ENCODE results near the gene RTN1.
"Not testable (repeated sequence)": the region's sequence is repeated elsewhere in the genome, so short reads cannot be mapped to it uniquely, and the experiment has no call there.

RTN1 gene

DNA sequence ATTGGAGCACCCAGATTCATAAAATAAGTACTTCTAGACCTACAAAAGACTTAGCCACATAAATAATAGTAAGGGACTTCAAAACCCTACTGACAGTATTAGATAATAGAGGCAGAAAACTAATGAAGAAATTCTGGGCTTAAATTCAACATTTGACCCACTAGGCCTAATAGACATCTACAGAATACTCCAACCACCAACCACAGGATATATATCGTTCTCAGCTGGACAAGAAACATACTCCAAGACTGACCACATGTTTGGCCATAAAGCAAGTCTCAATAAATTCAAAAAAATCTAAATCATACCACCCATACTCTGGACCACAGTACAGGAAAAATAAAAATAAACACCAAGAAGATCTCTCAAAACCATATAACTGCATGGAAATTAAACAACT lies 180.2 kb downstream of the RTN1 start:
- Mint-ChIP-seq H3K9me3 (no peaks in the 10 kb centered on the region), H3K36me3 (ENCODE audit: low read depth) (no peaks in the 10 kb centered on the region), H3K4me3 (no peak overlapping the region), H3K27ac (no peak overlapping the region), H3K27me3 (no peaks in the 10 kb centered on the region), H3K4me1 (ENCODE audit: low read depth) (peaks cover 9% of the 10 kb centered on the region)
- intact Hi-C loops (cut with micrococcal nuclease), result loop anchor here (5.0 kb wide), 1 partner anchor 58 kb away; no protein-coding TSS in a partner anchor

DNA sequence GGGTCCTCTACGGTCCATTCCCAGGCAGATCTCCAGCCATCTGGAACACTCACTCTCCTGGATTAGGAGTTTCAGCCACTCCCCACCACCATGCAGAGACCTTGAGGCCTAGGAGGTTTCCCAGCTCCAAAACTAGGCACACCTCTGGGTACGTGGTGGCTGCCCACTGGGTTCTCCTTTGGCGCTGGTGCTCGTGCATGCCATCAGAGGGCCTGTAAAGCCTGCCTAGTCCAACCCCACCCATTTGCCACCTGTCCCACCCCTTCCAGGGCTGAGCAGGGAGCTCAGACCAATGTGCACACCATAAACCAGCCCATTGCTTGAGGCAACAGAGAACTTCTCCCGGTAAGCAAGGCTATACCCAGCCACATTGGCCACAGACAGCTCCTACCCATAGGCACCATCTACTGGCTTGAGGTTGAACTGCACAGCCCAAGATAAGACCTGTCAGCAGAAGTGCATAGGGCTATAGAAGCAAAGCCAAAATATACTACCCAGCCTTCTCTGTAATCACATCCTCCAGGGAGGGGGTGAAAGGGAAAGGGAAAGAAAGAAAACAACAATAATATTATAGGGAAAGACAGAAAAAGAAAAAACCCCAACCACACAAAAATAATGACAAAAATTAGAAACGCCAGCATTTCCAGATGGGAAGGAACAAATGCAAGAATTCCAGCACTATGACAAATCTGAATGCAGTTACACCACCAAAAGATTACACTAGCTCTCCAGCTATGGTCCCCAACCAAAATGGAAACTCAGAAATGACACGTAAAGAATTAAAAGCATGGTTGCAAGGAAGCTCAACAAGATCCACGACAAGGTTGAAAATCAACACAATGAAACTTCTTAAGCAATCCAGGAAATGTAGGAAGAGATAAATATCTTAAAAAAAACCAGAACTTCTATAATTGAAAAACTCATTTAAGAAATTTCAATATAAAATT lies 182.1 kb downstream of the RTN1 start:
- H3K4me1 Mint-ChIP-seq (ENCODE audit: low read depth), result peaks cover 9% of the 10 kb centered on the region

DNA sequence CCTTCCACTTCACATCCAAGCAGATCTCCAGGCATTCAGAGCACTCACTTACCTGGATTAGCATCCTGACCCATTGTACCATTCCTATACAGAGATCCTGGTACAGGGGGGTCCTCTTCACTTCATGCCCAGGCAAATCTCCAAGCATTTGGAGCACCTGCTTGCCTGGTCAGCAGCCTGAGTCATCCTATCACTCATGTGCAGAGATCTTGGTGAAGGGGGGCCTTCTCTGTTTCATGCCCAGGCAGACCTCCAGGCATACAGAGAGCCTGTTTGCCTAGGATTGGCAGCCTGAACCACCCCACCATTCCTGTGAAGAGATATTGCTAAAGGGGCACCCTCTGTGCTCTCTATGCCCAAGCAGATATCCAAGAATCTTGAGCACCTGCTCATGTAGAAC lies 182.9 kb downstream of the RTN1 start:
- no peaks in the 10 kb centered on the region for H3K27me3 Mint-ChIP-seq
- intact Hi-C loops (cut with micrococcal nuclease), result loop anchor here (10.0 kb wide), 1 partner anchor 183 kb away; no protein-coding TSS in a partner anchor

More for the DNA sequence above, 182.1 kb downstream of the RTN1 start:
- intact Hi-C loops (cut with micrococcal nuclease), result loop anchor here (10.0 kb wide), 1 partner anchor 184 kb away; no protein-coding TSS in a partner anchor
- H3K27ac Mint-ChIP-seq, result no peak overlapping the region
- H3K9me3 Mint-ChIP-seq, result no peaks in the 10 kb centered on the region
- no peaks in the 10 kb centered on the region for H3K36me3 Mint-ChIP-seq (ENCODE audit: low read depth)
- H3K27me3 Mint-ChIP-seq, result no peaks in the 10 kb centered on the region
- H3K4me3 Mint-ChIP-seq, result no peak overlapping the region

DNA sequence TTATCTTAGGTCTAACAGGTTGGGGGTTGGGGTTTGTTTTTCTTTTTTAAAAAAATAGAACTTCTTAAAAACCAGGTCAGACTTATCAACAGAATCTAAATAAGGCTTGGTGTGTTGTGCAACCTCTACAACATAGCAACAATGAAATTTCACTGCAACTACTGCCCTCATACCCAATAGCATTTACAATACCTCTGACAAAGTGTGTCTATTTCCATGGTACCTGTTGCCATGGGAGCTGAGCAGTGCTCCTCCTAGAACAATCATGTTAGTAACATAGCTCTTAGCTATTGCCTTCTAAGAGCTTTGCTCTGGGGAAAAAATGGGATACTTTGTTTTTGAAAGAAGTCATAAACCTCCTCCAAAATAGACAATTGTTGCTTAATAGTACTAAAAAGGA lies 190.7 kb downstream of the RTN1 start:
- Mint-ChIP-seq H3K9me3 (no peaks in the 10 kb centered on the region), H3K4me1 (ENCODE audit: low read depth) (no peaks in the 10 kb centered on the region), H3K36me3 (ENCODE audit: low read depth) (no peaks in the 10 kb centered on the region), H3K27ac (no peak overlapping the region), H3K4me3 (no peak overlapping the region), H3K27me3 (no peaks in the 10 kb centered on the region)
- intact Hi-C loops (cut with micrococcal nuclease), result loop anchor here (10.0 kb wide), 1 partner anchor 175 kb away; no protein-coding TSS in a partner anchor

More for the DNA sequence above, 182.9 kb downstream of the RTN1 start:
- no peaks in the 10 kb centered on the region for H3K36me3 Mint-ChIP-seq (ENCODE audit: low read depth)
- H3K27ac Mint-ChIP-seq, result no peak overlapping the region
- no peaks in the 10 kb centered on the region for H3K9me3 Mint-ChIP-seq
- no peak overlapping the region for H3K4me3 Mint-ChIP-seq
- peaks cover 9% of the 10 kb centered on the region for H3K4me1 Mint-ChIP-seq (ENCODE audit: low read depth)

DNA sequence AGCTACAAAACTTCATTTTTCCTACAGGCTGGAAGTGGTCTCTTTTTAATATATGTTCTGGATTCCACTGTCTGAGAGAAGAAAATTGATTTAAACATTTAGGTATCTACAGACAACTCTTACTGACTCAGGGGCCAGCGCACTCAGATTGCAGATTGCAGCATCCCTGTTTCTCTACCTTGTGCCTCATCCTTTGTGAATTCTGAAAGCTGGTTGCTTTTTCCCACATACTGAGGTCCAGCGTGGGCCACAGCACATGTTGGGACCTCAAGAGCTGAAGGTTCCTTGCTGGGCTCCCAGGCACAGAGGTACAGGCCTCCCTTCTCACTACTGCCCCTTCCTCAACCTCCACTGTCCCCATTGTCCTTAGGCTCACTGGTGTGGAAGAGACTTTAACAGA lies 192.2 kb downstream of the RTN1 start:
- H3K36me3 Mint-ChIP-seq (ENCODE audit: low read depth), result no peaks in the 10 kb centered on the region
- no peaks in the 10 kb centered on the region for H3K27me3 Mint-ChIP-seq
- intact Hi-C loops (cut with micrococcal nuclease), result no loop called here
- no peak overlapping the region for H3K27ac Mint-ChIP-seq
- no peaks in the 10 kb centered on the region for H3K4me1 Mint-ChIP-seq (ENCODE audit: low read depth)
- H3K9me3 Mint-ChIP-seq, result peaks cover 9% of the 10 kb centered on the region
- no peak overlapping the region for H3K4me3 Mint-ChIP-seq

DNA sequence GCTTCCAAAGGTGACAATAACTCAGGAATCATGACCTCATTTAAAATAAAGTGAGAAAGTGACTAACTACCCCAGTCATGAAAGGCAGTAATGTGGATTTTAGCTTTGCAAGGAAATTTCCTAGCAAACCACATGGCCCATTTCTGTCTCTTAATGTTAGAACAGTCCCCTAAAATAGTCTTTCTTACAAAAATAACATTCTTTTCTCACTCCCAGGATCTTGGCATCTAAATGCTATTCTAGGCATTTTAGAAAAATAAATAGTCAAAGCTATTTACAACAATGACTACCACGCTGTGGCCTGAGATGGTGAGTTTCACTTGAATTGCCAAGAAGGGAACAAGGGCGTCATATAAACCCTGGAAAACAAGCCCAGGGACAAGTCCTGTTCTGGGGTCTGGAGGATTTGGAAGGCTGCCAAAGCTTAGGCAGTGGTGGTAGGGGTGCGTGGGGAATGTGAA lies 192.8 kb downstream of the RTN1 start:
- H3K9me3 Mint-ChIP-seq, result peaks cover 14% of the 10 kb centered on the region
- H3K36me3 Mint-ChIP-seq (ENCODE audit: low read depth), result no peaks in the 10 kb centered on the region
- no peak overlapping the region for H3K27ac Mint-ChIP-seq
- no peaks in the 10 kb centered on the region for H3K27me3 Mint-ChIP-seq
- intact Hi-C loops (cut with micrococcal nuclease), result no loop called here
- H3K4me1 Mint-ChIP-seq (ENCODE audit: low read depth), result no peaks in the 10 kb centered on the region
- H3K4me3 Mint-ChIP-seq, result no peak overlapping the region

DNA sequence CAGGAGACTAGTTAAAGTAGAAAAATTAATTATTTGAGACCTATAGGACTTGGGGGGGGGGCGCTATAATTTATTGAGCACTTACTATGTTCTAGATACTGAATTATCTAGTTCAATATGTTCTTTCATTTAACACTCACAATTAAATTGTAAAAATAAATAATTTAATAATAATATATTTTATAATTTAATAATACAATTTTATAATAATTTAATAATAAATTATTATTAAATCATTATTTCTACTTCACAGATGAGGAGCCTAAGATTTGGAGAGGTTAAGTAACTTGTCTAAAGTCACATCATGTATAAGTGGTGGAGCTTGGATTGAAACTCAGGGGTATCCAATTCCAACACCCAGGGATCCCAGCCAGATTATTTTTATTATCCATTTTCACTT lies 195.2 kb downstream of the RTN1 start:
- peaks cover 14% of the 10 kb centered on the region for H3K9me3 Mint-ChIP-seq
- no peak overlapping the region for H3K4me3 Mint-ChIP-seq
- intact Hi-C loops (cut with micrococcal nuclease), result no loop called here
- H3K36me3 Mint-ChIP-seq (ENCODE audit: low read depth), result no peaks in the 10 kb centered on the region
- no peak overlapping the region for H3K27ac Mint-ChIP-seq
- no peaks in the 10 kb centered on the region for H3K4me1 Mint-ChIP-seq (ENCODE audit: low read depth)
- H3K27me3 Mint-ChIP-seq, result no peaks in the 10 kb centered on the region

DNA sequence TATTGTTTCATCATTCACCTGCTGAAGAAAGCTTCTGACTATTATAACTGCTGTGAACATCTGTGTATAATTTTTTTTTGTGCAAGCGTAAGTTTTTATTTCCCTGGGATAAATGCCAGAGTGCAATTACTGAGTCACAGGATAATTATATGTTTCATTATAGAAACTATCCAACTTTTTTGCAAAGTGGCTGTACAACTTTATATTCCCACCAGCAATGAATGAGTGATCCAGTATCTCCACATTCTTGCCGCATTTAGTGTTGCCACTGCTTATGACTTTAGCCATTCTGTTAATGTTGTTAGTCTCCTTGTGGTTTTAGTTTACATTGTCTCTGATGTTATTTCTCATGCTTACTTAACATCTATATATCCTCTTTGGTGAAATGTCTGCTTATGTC lies 205.8 kb downstream of the RTN1 start:
- H3K27ac Mint-ChIP-seq, result no peak overlapping the region
- no peaks in the 10 kb centered on the region for H3K36me3 Mint-ChIP-seq (ENCODE audit: low read depth)
- intact Hi-C loops (cut with micrococcal nuclease), result no loop called here
- no peaks in the 10 kb centered on the region for H3K27me3 Mint-ChIP-seq
- H3K4me3 Mint-ChIP-seq, result no peak overlapping the region
- peaks cover 8% of the 10 kb centered on the region for H3K4me1 Mint-ChIP-seq (ENCODE audit: low read depth)
- H3K9me3 Mint-ChIP-seq, result peaks cover 35% of the 10 kb centered on the region

DNA sequence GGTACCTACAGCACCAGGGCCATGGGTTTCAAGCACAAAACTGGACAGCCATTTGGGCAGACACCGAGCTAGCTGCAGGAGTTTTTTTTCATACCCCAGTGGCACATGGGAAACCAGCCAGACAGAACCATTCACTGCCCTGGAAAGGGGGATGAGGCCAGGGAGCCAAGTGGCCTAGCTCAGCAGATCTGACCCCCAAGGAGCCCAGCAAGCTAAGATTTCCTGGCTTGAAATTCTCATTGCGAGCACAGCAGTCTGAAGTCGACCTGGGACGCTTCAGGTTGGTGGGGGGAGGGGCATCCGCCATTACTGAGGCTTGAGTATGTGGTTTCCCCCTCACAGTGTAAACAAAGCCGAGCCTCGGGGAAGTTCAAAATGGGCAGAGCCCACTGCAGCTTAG lies 212.8 kb downstream of the RTN1 start:
- Mint-ChIP-seq H3K36me3 (ENCODE audit: low read depth) (no peaks in the 10 kb centered on the region), H3K27me3 (no peaks in the 10 kb centered on the region), H3K27ac (no peak overlapping the region), H3K4me3 (no peak overlapping the region), H3K9me3 (peaks cover 35% of the 10 kb centered on the region), H3K4me1 (ENCODE audit: low read depth) (peaks cover 16% of the 10 kb centered on the region)
- intact Hi-C loops (cut with micrococcal nuclease), result no loop called here

DNA sequence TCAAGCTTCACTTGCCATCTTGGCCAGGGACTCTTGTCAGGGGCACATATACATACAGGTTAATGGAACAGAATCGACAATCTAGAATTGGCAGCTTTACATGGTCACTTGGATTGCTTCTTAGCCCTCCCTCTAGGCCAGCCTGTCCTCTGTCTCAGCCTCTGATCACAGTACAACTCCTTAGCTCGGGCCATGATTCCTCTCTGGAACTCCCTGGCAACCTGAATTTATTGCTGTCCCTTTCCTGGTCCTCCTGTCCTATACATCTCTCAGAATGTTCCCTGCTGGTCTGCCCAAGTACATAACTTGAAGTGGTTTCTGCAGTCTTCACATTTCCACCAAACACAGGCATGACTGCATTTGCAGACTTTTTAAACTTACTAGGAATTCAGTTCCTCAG lies 214.1 kb downstream of the RTN1 start:
- H3K27me3 Mint-ChIP-seq, result no peaks in the 10 kb centered on the region

DNA sequence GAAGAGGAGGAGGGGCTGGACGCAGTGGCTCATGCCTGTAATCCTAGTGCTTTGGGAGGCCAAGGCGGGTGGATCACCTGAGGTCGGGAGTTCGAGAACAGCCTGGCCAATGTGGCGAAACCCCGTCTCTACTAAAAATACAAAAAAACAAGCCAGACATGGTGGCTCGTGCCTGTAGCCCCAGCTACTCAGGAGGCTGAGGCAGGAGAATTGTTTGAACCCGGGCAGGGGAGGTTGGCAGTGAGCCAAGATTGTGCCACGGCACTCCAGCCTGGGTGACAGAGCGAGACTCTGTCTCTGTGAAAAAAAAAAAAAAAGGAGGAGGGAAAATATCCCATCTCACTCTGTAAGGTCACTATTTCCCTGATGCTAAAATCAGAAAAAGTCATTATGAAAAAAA lies 216.4 kb downstream of the RTN1 start:
- not testable (repeated sequence) for H3K36me3 Mint-ChIP-seq (ENCODE audit: low read depth); H3K27ac Mint-ChIP-seq
- peaks cover 31% of the 10 kb centered on the region for H3K9me3 Mint-ChIP-seq

More for the DNA sequence above, 214.1 kb downstream of the RTN1 start:
- H3K36me3 Mint-ChIP-seq (ENCODE audit: low read depth), result no peaks in the 10 kb centered on the region
- H3K9me3 Mint-ChIP-seq, result peaks cover 40% of the 10 kb centered on the region
- intact Hi-C loops (cut with micrococcal nuclease), result no loop called here
- no peak overlapping the region for H3K4me3 Mint-ChIP-seq
- H3K27ac Mint-ChIP-seq, result no peak overlapping the region
- H3K4me1 Mint-ChIP-seq (ENCODE audit: low read depth), result peaks cover 16% of the 10 kb centered on the region

DNA sequence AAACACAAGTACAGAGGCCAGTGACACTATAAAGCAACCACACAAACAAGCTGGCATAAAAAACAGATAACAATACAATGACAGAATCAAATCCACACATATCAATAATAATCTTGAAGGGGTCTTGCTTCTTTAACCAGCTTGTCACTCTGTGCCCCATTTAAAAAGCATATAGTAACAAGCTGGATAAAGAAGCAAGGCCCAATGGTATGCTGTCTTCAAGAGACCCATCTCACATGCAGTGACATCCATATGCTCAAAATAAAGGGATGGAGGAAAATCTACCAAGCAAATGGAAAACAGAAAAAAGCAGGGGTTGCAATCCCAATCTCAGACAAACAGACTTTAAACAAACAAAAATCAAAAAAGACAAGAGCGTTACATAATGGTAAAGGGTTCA lies 223.7 kb downstream of the RTN1 start:
- H3K9me3 Mint-ChIP-seq, result peaks cover 84% of the 10 kb centered on the region
- H3K27me3 Mint-ChIP-seq; intact Hi-C loops (cut with micrococcal nuclease): not testable (repeated sequence)

More for the DNA sequence above, 216.4 kb downstream of the RTN1 start:
- intact Hi-C loops (cut with micrococcal nuclease); H3K4me3 Mint-ChIP-seq; H3K4me1 Mint-ChIP-seq (ENCODE audit: low read depth); H3K27me3 Mint-ChIP-seq: not testable (repeated sequence)

DNA sequence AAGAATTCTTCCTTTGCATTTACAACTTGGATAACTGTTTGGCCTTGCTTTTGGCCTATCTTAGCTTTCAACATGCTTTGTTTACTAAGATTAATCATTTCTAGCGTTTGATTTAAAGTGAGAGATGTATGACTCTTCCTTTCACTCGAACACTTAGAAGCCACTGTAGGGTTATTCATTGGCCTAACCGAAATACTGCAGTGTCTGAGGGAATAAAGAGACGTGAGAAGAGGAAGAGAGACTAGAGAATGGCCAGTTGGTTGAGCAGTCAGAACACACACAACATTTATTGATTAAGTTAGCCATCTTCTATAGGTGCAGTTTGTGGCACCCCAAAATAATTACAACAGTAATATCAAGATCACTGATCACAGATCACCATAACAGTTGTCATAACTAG lies 231.7 kb downstream of the RTN1 start:
- intact Hi-C loops (cut with micrococcal nuclease), result no loop called here
- Mint-ChIP-seq H3K4me3 (no peak overlapping the region), H3K27ac (no peak overlapping the region), H3K4me1 (ENCODE audit: low read depth) (no peaks in the 10 kb centered on the region), H3K27me3 (peaks cover 3% of the 10 kb centered on the region), H3K9me3 (peaks cover 22% of the 10 kb centered on the region), H3K36me3 (ENCODE audit: low read depth) (no peaks in the 10 kb centered on the region)

More for the DNA sequence above, 223.7 kb downstream of the RTN1 start:
- H3K27ac Mint-ChIP-seq; H3K36me3 Mint-ChIP-seq (ENCODE audit: low read depth); H3K4me1 Mint-ChIP-seq (ENCODE audit: low read depth); H3K4me3 Mint-ChIP-seq: not testable (repeated sequence)

DNA sequence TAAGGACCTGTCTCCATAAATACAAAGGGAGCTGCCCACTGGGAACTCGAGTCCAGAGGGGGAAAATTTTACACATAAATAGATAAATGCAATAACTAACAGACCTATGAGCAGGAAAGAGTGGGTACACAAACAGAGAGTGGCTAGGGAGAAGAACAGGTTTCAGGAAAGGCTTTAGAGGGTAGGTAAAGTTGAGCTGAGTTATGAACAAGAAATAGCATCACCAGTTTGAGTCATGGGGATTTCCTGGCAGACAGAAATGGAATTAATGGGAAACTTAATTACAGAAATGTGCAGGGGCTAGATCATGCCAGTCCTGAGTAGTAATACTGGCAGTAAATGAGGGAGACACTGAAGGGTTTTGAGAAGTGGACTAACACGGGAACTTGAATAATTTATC lies 236.0 kb downstream of the RTN1 start:
- intact Hi-C loops (cut with micrococcal nuclease), result loop anchor here (5.0 kb wide), 1 partner anchor 58 kb away; no protein-coding TSS in a partner anchor

More for the DNA sequence above, 236.0 kb downstream of the RTN1 start:
- Mint-ChIP-seq H3K27me3 (peaks cover 30% of the 10 kb centered on the region), H3K36me3 (ENCODE audit: low read depth) (no peaks in the 10 kb centered on the region), H3K4me3 (no peak overlapping the region), H3K9me3 (no peaks in the 10 kb centered on the region), H3K4me1 (ENCODE audit: low read depth) (peaks cover 15% of the 10 kb centered on the region), H3K27ac (no peak overlapping the region)

Measured in dendritic cell treated with granulocyte-macrophage colony-stimulating factor and Interleukin-4, amounts not matched to agents 40 ng/mL and 50 ng/mL, for 4 days (primary cell).